ENCODE measurements around the gene LPCAT4.

LPCAT4 gene

GRCh38 chr15:34337557-34338306, 29.3 kb downstream of the LPCAT4 start, which contains the start of gene SLC12A6:
TSS of gene SLC12A6 (minus strand) at chr15:34337781. CDS start at chr15:34336680, 1,101 bp downstream.
- peak; percentile 80 to 83 for DNase-seq (ENCODE audit: low read depth in 2 of 2)

- DNase-seq (ENCODE audit: low read depth in 2 of 2) = no peak
Measured at GRCh38 chr15:34336991-34337556, 29.9 kb downstream of the LPCAT4 start.

GRCh38 chr15:34336231-34336990, 30.6 kb downstream of the LPCAT4 start:
- no peak for DNase-seq (ENCODE audit: low read depth in 2 of 2)

DNA sequence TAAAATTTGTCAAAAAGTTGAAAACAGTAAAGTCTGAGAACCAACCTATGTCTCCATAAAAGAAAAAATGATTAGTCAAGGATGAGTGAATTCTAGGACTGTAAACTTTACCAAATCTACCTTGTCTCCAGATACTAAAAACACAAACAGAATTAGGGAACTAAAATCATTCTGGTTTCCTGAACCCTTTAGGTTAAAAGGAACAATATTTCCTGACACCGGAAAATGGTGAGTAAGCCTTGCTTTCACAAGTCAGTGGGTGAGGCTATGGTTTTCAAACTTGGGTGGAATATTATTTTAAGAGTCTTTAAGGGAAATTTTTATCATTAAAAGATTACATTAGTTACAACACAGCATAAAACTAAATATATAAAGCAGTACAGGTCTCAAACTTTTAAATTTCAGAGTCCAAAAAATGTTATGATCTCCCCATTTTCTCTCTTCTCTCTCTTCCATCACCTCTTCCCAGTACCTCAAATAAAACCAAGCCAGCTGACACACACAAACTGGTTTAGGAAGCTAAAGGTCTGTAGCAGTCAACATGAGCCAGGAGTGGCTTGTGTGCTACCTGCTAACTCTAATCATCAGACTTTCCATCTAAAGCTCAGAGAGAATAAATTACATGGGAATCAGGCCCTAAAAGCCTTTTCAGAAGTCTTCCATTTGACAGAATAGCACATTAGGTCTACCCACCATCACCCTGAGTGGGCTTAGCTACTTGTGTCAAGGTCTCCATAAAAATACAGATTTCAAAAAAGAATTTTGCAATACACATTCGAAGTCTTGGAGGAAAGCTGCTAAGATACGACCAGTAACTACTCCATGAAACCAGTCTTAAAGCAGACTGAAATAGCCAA, 31.6 kb downstream of the LPCAT4 start:
- no peak for DNase-seq (ENCODE audit: low read depth in 2 of 2)

DNA sequence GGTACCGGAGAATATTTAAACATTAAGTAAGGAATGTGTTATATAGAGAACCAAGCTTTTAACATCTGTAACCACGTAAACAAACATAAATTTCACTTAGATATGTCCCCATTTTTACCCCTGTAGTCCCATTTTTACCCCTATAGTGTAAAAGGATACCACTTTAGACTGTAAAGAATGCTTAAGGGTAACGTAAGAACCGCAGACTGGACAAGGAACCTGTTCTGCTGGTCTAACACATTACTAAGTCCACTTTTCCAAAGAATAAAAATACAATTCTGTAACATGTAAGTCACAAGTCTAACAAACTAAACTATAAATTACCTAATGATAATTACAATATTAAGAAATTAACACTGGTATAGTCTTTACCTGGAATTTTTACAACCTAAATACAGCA, 32.3 kb downstream of the LPCAT4 start:
- DNase-seq (ENCODE audit: low read depth in 2 of 2) = no peak

GRCh38 chr15:34332553-34333120, 34.4 kb downstream of the LPCAT4 start:
- no peak for DNase-seq (ENCODE audit: low read depth in 2 of 2)

- DNase-seq (ENCODE audit: low read depth in 2 of 2) = no peak
Measured at GRCh38 chr15:34331809-34332208, 35.2 kb downstream of the LPCAT4 start.

DNA sequence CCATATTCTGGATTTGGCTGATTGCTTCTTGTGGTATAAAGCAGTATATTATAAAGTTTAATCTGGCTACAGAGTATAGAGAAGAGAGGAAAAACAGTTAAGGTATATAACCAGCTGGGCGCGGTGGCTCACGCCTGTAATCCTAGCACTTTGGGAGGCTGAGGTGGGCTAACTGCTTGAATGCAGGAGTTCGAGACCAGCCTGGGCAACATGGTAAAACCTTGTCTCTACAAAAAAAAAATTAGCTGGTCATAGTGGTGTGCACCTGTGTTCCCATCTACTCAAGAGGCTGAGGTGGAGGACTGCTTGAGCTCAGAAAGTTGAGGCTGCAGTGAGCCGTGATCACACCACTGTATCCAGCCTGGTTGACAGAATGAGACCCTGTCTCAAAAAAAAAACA, 36.7 kb downstream of the LPCAT4 start:
- no peak for DNase-seq (ENCODE audit: low read depth in 2 of 2)

DNA sequence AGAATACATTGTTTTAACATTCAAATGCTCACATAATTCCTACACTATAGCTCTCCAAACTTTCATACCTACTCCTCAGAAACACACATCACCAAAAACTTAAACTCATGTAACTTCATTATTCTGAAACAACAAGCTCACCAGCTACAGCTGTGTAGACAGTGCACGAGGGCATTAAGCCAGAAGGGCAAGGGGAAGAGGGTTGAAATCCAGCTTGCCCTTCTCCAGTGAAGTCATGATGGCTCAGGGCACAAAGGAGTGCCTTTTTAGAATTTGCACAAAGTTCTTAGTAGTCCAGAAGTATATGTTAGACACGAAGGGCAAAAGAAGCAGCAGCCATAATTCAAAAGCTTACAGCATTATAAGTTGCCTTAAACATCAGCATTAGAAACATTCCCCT, 38.0 kb downstream of the LPCAT4 start:
- DNase-seq (ENCODE audit: low read depth in 2 of 2) = no peak

- no peak for DNase-seq (ENCODE audit: low read depth in 2 of 2)
Measured at GRCh38 chr15:34327906-34328305, 39.1 kb downstream of the LPCAT4 start.

- DNase-seq (ENCODE audit: low read depth in 2 of 2) = no peak
Measured at GRCh38 chr15:34325368-34325767, 41.6 kb downstream of the LPCAT4 start.

DNA sequence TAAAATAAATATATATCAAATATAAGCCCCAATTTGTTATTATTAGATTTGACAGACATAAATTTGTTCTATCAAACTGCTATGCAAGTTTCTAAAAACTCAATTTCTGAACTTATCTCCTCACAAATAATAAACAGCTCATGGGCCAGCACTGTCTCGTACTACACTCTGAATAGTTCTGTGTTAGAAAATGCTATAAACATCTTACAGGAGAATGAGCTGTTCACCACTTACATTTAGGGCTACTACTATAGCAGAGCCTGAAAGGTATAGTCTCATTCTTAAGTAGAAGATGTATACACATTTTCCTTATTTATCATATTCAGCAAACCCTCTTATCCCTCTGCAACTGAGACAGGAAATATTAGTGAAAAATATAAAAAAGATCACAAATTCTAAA, 42.1 kb downstream of the LPCAT4 start:
- no peak for DNase-seq (ENCODE audit: low read depth in 2 of 2)

GRCh38 chr15:34323217-34323616, 43.8 kb downstream of the LPCAT4 start:
- no peak for DNase-seq (ENCODE audit: low read depth in 2 of 2)

DNA sequence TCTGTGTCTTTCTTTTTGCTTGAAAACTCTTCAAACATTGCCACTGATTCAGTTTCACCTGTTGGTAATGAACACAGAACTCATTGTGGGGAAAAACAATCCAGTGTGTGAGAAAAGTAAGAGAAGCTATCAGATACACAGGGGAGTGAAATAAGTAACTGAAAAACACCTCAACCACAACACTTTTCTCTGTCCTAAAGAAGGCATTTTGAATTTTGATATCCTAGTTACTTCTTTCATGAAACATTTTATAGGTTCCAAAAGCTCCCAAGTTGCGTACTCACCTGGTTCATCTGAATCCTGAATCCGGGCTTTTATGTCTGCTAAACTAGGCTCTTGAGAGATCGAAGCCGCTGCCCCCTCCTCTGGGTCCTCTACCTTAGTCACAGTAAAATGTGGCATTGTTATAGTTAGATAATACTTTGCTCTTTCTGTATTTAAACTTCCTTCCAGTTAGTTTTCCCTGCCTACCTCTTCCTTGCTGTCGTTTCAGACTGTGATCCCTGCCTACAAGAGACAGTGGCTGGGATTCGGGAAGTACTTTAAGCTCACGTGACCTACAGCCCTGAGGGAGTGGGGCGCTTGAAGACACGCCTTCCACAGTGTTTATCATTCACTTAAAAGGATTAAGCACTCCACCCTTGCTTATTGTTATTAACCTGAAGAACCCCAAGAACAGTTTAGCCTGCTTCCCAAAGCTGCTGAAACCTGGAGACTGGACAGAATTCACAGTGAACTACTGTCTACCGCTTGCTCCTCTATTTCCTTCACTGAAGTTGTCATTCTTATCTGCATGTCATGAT, 48.5 kb downstream of the LPCAT4 start:
- no peak for DNase-seq (ENCODE audit: low read depth in 2 of 2)

DNA sequence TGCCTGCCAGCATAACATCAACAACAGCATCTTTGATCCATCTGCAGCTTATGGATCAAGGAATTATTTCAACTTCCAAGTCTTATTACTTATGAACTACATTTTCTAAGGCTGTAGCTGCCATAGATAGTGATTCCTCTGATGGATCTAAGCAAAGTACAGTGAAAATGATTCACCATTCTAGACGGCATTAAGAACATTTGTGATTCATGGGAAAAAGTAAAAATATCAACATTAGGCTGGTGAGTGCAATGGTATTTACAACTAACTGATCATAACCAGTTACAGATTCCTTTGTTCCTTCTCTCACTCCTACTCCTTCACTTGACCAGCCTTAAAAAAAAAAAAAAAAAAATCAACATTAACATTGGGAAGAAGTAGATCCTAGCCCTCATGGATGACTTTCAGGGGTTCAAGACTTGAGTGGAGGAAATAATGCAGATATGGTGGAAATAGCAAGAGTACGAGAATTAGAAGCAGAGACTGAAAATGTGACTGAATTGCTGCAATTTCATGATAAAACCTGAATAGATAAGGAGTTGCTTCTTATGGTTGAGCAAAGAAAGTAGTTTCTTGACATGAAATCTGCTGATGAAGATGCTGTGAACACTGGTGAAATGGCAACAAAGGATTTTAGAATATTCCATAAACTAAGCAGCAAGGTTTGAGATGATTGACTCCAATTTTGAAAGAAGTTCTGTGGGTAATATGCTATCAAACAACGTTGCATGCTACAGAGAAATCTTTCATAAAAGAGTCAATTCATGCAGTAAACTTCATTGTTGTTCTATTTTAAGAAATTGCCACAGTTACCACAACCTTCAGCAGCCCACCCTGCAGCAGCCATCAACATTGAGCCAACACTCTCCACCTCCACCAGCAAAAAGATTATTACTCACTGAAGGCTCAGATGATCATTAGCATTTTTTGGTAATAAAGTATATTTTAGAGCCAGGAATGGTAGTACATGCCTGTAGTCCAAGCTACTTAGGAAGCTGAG, 52.2 kb downstream of the LPCAT4 start:
- no peak for DNase-seq (ENCODE audit: low read depth in 2 of 2)

- DNase-seq (ENCODE audit: low read depth in 2 of 2) = no peak
Measured at GRCh38 chr15:34311563-34311962, 55.4 kb downstream of the LPCAT4 start.

All from activated CD4-positive, alpha-beta T cell treated with anti-CD3 and anti-CD28 coated beads for 24 hours (primary cell).